ENCODE measurements around the gene TNIP2. TPM values are rescaled to one million over a fixed set of nuclear protein-coding genes. Genes with fewer than 3 reads are reported as not detected.

The TNIP2 gene
- total and polyA plus RNA-seq, 2 of the 8 experiments (the other 6 are each of a cell fraction or from before 2014, with no cell fraction given), result 23.7 to 37.7 TPM

DNA sequence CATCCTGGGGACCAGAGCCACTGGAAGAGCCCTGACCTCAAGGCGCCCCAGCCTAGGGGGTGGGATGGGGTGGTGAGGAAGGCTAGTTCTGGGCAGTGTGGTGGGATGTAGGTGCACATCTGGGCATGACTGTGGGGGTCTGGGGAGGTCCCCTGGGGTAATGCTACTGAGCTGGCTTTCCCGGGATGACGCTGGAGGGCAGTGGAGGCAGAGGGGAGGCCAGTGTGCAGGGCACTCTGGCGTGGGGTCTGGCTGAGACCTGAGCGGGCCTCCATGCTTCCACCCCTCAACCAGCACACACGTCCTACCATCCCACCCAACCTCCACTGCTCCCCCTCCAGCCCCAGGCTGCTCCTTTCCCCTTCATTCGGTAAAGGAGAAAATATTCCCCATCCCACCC is 32.0 kb upstream of the TNIP2 start:
- no peak overlapping the region for H2BK120ac ChIP-seq (replicated peaks; ENCODE audit: low read depth, low read length)
- TF ChIP-seq EP300 (IDR thresholded peaks at IDR 0.05; ENCODE audit: borderline replicate concordance in 1 of 2, low read depth in 2 of 2, low read length in 2 of 2) (no peak), SIX5 (IDR thresholded peaks at IDR 0.05; ENCODE audit: low read depth, low read length) (no peak), SAP30 (IDR thresholded peaks at IDR 0.05; ENCODE audit: insufficient read depth, insufficient replicate concordance, low read length) (no peak), CREB1 (IDR thresholded peaks at IDR 0.05) (no peak), RXRA (IDR thresholded peaks at IDR 0.05; ENCODE audit: insufficient read depth, low read depth, low read length) (no peak), NRF1 (IDR thresholded peaks at IDR 0.05; ENCODE audit: low read depth, low read length) (no peak), EGR1 (IDR thresholded peaks at IDR 0.05; ENCODE audit: borderline replicate concordance, low read depth, low read length) (no peak), SIRT6 (IDR thresholded peaks at IDR 0.05; ENCODE audit: low read length) (no peak), EZH2 (IDR thresholded peaks at IDR 0.05; ENCODE audit: low read depth, low read length, severe bottlenecking) (no peak), BCL11A (IDR thresholded peaks at IDR 0.05; ENCODE audit: low read depth in 2 of 2, low read length in 2 of 2) (no peak)
- H3K23ac ChIP-seq (ENCODE audit: insufficient read length), result no peak overlapping the region
- H4K5ac ChIP-seq (ENCODE audit: insufficient read length, low read depth, low read length), result no peak overlapping the region
- H2BK15ac ChIP-seq (ENCODE audit: low read length), result no peak overlapping the region
- H2AFZ ChIP-seq (ENCODE audit: low read length), result no peak overlapping the region
- no peak overlapping the region for H3K9ac ChIP-seq (replicated peaks in 1 of 4; ENCODE audit: extremely low read depth in 1 of 4, low read depth in 3 of 4, low read length in 3 of 4)
- DNase-seq (ENCODE audit: low read depth in 1 of 2, low spot score in 2 of 2), result no peak
- H3K23me2 ChIP-seq (ENCODE audit: low read depth, low read length), result no peaks in the 10 kb centered on the region; the same call in 1 of the 2 replicates
- H3K4me2 ChIP-seq (ENCODE audit: insufficient read depth in 1 of 2, low read depth in 2 of 2, low read length in 2 of 2), result no peak overlapping the region
- peaks cover 0 to 13% (median 7%) of the 10 kb centered on the region in 4 experiments; a peak in 5 of 7 replicates for H3K4me1 ChIP-seq (replicated peaks in 1 of 4; ENCODE audit: control insufficient read depth in 3 of 4, insufficient read depth in 4 of 4, low read length in 3 of 4)
- CTCF ChIA-PET (ENCODE audit: partially characterized antibody), result interaction anchor here (0.9 to 1.3 kb wide), 5 partner anchors 10 to 27 kb away, joined by 3 to 5 read pairs (median 3); no protein-coding TSS in a partner anchor
- no peaks in the 10 kb centered on the region for H3K36me3 ChIP-seq (ENCODE audit: control insufficient read depth in 2 of 4, insufficient read depth in 4 of 4, low read length in 3 of 4)
- no peak overlapping the region; the same call in 1 of the 2 replicates for H2BK12ac ChIP-seq (ENCODE audit: low read depth, low read length)
- H4K8ac ChIP-seq (ENCODE audit: extremely low read depth, insufficient read depth, low read length), result peak overlapping the region; percentile 85; the same call in 1 of the 2 replicates
- FAIRE-seq, result no peak
- no peak overlapping the region for H3K56ac ChIP-seq (replicated peaks; ENCODE audit: insufficient read length, low read depth, low read length)
- no peak overlapping the region; the same call in 1 of the 2 replicates for H2AK5ac ChIP-seq (ENCODE audit: low read depth, low read length)
- H4K20me1 ChIP-seq (replicated peaks in 1 of 2; ENCODE audit: control insufficient read depth in 1 of 2, insufficient read depth in 2 of 2, low read length in 2 of 2), result no peaks in the 10 kb centered on the region
- POLR2A ChIA-PET (ENCODE audit: partially characterized antibody), result interaction anchor here (1.2 to 1.3 kb wide), 2 partner anchors 9 to 31 kb away, joined by 3 read pairs; no protein-coding TSS in a partner anchor
- H3K4ac ChIP-seq (replicated peaks; ENCODE audit: insufficient read length, low read depth, low read length), result no peak overlapping the region
- peak overlapping the region; percentile 47 for H4K91ac ChIP-seq (replicated peaks; ENCODE audit: insufficient read length, low read length)
- no peaks in the 10 kb centered on the region; a peak in 1 of 4 replicates for H3K9me3 ChIP-seq (ENCODE audit: insufficient read depth in 2 of 2, low read depth in 1 of 2, low read length in 1 of 2)
- H2BK5ac ChIP-seq (ENCODE audit: low read depth, low read length), result no peak overlapping the region
- H3K79me1 ChIP-seq (ENCODE audit: low read depth, low read length), result no peaks in the 10 kb centered on the region
- peaks cover 0 to 8% (median 5%) of the 10 kb centered on the region in 4 experiments; a peak in 2 of 7 replicates for H3K27me3 ChIP-seq (replicated peaks in 1 of 4; ENCODE audit: control insufficient read depth in 3 of 4, extremely low read depth in 1 of 4, insufficient read depth in 3 of 4, low read length in 3 of 4)
- H3K79me2 ChIP-seq (ENCODE audit: control insufficient read depth in 1 of 2, insufficient read depth in 2 of 2, low read length in 2 of 2), result no peaks in the 10 kb centered on the region
- 88% methylated on average over 7 of the region's 7 CpGs; no CpG with 5 or more reads in 1 of the 2 experiments for WGBS, 2 experiments (ENCODE audit: extremely low coverage in 1 of 2, insufficient coverage in 1 of 2, insufficient read length in 1 of 2, insufficient replicate concordance in 2 of 2, low coverage in 1 of 2, low lambda C conversion rate in 2 of 2, missing lambda C conversion rate in 1 of 2)
- no peak overlapping the region for H3K27ac ChIP-seq (ENCODE audit: low read depth, low read length)
- H3K18ac ChIP-seq (ENCODE audit: extremely low read depth, low read length), result no peak overlapping the region
- H3K14ac ChIP-seq (ENCODE audit: insufficient read length), result no peak overlapping the region
- no peak overlapping the region for H2BK20ac ChIP-seq (ENCODE audit: low read length)
- H3K4me3 ChIP-seq (ENCODE audit: extremely low read depth in 1 of 4, insufficient read depth in 2 of 4, low read depth in 3 of 4, low read length in 4 of 4), result no peak overlapping the region
